OCI-LY7 (cell line): Measurements from ENCODE around the gene TLR6.

ENCODE experiments used
- CTCF ChIP-seq: fragments of 200-600 bp; sonication (generic); conservative IDR thresholded peaks from 2 replicates; pipeline ENCODE4 v1.5.1; 2014; ENCODE audit warnings: mild to moderate bottlenecking, antibody characterized with exemption, low read length, moderate library complexity, mixed read lengths
- EZH2phosphoT487 ChIP-seq: fragments of 200-600 bp; sonication (generic); IDR thresholded peaks from 2 replicates; pipeline ENCODE4 v1.6.1; 2018; ENCODE audit warnings: low read depth, borderline replicate concordance, mild to moderate bottlenecking, mixed run types, antibody characterized with exemption, low read length, moderate library complexity, mixed read lengths

- no peak for TF ChIP-seq CTCF
- TF ChIP-seq EZH2phosphoT487 = no peak
Observed at GRCh38 chr4:38785041-38785790, 71.4 kb downstream of the TLR6 start.
